Measurements from ENCODE around the gene SLC6A4.

The SLC6A4 gene

DNA sequence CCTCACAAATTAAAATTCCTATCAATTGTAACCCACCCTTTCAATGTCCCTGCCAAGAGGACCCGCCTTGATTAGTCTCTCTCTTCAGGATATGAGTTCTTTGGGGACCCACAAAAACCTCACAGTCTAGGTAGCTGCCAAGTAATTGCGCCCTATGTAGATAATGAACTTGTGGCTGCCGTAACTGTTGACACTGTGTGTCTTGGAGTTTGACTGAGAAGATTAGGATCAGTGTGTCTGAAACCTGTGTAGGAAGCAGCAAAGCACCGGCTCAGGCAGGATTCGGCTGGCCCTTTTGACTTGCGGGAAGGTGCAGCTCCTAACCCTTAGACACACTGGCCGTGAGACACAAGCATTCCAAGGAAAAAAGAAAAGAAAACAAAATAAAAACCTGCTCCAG, 17.8 kb upstream of the SLC6A4 start:
- H3K27me3 ChIP-seq (ENCODE audit: low read depth, low read length): no peaks in the 10 kb centered on the region
- no peaks in the 10 kb centered on the region for H3K9me3 ChIP-seq (ENCODE audit: control insufficient read depth in 1 of 2, low read length in 2 of 2)
- no peak overlapping the region for H3K4me3 ChIP-seq (ENCODE audit: low read depth in 1 of 2, low read length in 2 of 2)
- peaks cover 18 to 24% of the 10 kb centered on the region in 2 donors for H3K36me3 ChIP-seq (ENCODE audit: control insufficient read depth in 1 of 2, insufficient read depth in 2 of 2, low read length in 2 of 2)
- no peak overlapping the region for H3K27ac ChIP-seq (ENCODE audit: low read length)
- H3K4me1 ChIP-seq (ENCODE audit: control insufficient read depth in 1 of 2, insufficient read depth in 2 of 2, low read length in 2 of 2): no peaks in the 10 kb centered on the region

DNA sequence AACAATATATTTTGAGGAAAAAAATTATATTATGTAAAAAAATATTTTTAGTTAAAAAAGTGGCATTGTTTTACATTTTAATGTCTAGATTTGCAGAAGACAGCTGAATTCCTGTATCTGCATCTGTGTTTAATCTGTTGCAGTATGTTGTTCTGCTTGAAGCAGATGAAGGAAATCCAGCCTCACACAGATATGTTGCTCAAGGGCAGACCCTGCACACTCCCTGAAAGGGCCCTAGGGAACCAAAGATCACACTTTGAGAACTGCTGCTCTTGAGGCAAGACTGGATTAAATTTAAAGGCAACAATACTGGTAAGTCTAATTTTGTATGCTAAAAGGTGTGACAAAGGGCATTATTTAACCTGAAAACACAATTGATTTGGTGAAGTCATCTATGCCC, 16.4 kb upstream of the SLC6A4 start:
- Histone ChIP-seq H3K9me3 (ENCODE audit: control insufficient read depth in 1 of 2, low read length in 2 of 2) (no peaks in the 10 kb centered on the region), H3K36me3 (ENCODE audit: control insufficient read depth in 1 of 2, insufficient read depth in 2 of 2, low read length in 2 of 2) (peaks cover 24 to 25% of the 10 kb centered on the region in 2 donors), H3K4me3 (ENCODE audit: low read depth in 1 of 2, low read length in 2 of 2) (no peak overlapping the region), H3K27ac (ENCODE audit: low read length) (no peak overlapping the region), H3K27me3 (ENCODE audit: low read depth, low read length) (no peaks in the 10 kb centered on the region), H3K4me1 (ENCODE audit: control insufficient read depth in 1 of 2, insufficient read depth in 2 of 2, low read length in 2 of 2) (no peaks in the 10 kb centered on the region)

DNA sequence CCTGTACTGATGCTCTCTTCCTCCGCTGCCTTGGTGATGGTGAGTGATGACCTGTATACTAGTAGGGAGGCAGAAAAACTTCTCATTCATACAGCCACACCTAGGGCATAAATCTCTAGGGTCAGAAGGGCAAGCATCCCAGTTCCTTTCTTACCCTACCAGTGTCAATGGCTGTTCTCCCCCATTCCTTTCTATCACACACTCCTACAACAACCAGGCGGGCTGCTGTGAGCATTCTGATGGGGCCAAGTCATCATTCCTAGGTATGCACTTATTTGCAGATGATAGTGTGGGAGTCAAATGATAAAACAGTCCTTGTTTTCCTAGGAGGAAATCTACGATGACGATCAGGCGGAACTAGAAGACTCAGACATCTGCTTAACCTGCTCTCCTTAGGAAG, 14.0 kb upstream of the SLC6A4 start:
- Histone ChIP-seq H3K36me3 (ENCODE audit: control insufficient read depth in 1 of 2, insufficient read depth in 2 of 2, low read length in 2 of 2) (peaks cover 20 to 22% of the 10 kb centered on the region in 2 donors), H3K27me3 (ENCODE audit: low read depth, low read length) (no peaks in the 10 kb centered on the region), H3K9me3 (ENCODE audit: control insufficient read depth in 1 of 2, low read length in 2 of 2) (no peaks in the 10 kb centered on the region), H3K4me1 (ENCODE audit: control insufficient read depth in 1 of 2, insufficient read depth in 2 of 2, low read length in 2 of 2) (no peaks in the 10 kb centered on the region), H3K27ac (ENCODE audit: low read length) (no peak overlapping the region), H3K4me3 (ENCODE audit: low read depth in 1 of 2, low read length in 2 of 2) (no peak overlapping the region)

DNA sequence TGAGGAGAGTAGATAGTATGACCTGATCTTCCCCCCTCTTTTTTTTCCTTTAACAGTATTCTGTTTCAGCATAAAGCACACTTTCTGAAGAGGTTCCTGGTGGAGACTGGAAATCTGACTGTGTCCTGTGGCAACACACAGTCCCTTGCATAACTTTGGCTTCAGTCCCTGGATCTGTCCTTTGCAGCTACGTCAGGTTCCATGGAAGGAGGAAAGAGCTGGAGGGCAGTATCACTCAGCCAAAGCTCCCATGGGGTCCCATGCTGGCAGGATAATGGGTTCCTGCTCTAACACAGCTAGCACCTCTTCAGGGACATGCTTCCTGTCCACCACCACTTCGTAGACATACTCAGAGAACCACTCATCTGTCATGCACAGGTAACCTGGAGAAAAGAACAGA, 13.3 kb upstream of the SLC6A4 start:
- Histone ChIP-seq H3K36me3 (ENCODE audit: control insufficient read depth in 1 of 2, insufficient read depth in 2 of 2, low read length in 2 of 2) (peaks cover 20 to 22% of the 10 kb centered on the region in 2 donors), H3K4me1 (ENCODE audit: control insufficient read depth in 1 of 2, insufficient read depth in 2 of 2, low read length in 2 of 2) (no peaks in the 10 kb centered on the region), H3K27ac (ENCODE audit: low read length) (no peak overlapping the region)

GRCh38 chr17:30246460-30246859, 11.0 kb upstream of the SLC6A4 start:
- Histone ChIP-seq H3K27ac (ENCODE audit: low read length) (no peak overlapping the region), H3K36me3 (ENCODE audit: control insufficient read depth in 1 of 2, insufficient read depth in 2 of 2, low read length in 2 of 2) (peaks cover 20 to 22% of the 10 kb centered on the region in 2 donors), H3K4me1 (ENCODE audit: control insufficient read depth in 1 of 2, insufficient read depth in 2 of 2, low read length in 2 of 2) (no peaks in the 10 kb centered on the region), H3K9me3 (ENCODE audit: control insufficient read depth in 1 of 2, low read length in 2 of 2) (no peaks in the 10 kb centered on the region), H3K4me3 (ENCODE audit: low read depth in 1 of 2, low read length in 2 of 2) (no peak overlapping the region), H3K27me3 (ENCODE audit: low read depth, low read length) (no peaks in the 10 kb centered on the region)

More for the DNA sequence above, 13.3 kb upstream of the SLC6A4 start:
- no peaks in the 10 kb centered on the region for H3K27me3 ChIP-seq (ENCODE audit: low read depth, low read length)
- H3K4me3 ChIP-seq (ENCODE audit: low read depth in 1 of 2, low read length in 2 of 2): no peak overlapping the region
- no peaks in the 10 kb centered on the region for H3K9me3 ChIP-seq (ENCODE audit: control insufficient read depth in 1 of 2, low read length in 2 of 2)

GRCh38 chr17:30244853-30245385, 9.4 kb upstream of the SLC6A4 start:
- Histone ChIP-seq H3K4me3 (ENCODE audit: low read depth in 1 of 2, low read length in 2 of 2) (no peak overlapping the region), H3K27ac (ENCODE audit: low read length) (no peak overlapping the region), H3K36me3 (ENCODE audit: control insufficient read depth in 1 of 2, insufficient read depth in 2 of 2, low read length in 2 of 2) (peaks cover 20 to 22% of the 10 kb centered on the region in 2 donors), H3K4me1 (ENCODE audit: control insufficient read depth in 1 of 2, insufficient read depth in 2 of 2, low read length in 2 of 2) (no peaks in the 10 kb centered on the region), H3K9me3 (ENCODE audit: control insufficient read depth in 1 of 2, low read length in 2 of 2) (no peaks in the 10 kb centered on the region), H3K27me3 (ENCODE audit: low read depth, low read length) (no peaks in the 10 kb centered on the region)

GRCh38 chr17:30243568-30243967, 8.1 kb upstream of the SLC6A4 start:
- Histone ChIP-seq H3K9me3 (ENCODE audit: control insufficient read depth in 1 of 2, low read length in 2 of 2) (no peaks in the 10 kb centered on the region), H3K36me3 (ENCODE audit: control insufficient read depth in 1 of 2, insufficient read depth in 2 of 2, low read length in 2 of 2) (peaks cover 12 to 14% of the 10 kb centered on the region in 2 donors), H3K27ac (ENCODE audit: low read length) (no peak overlapping the region), H3K4me1 (ENCODE audit: control insufficient read depth in 1 of 2, insufficient read depth in 2 of 2, low read length in 2 of 2) (peaks cover 0 to 2% of the 10 kb centered on the region in 2 donors), H3K27me3 (ENCODE audit: low read depth, low read length) (peaks cover 5% of the 10 kb centered on the region), H3K4me3 (ENCODE audit: low read depth in 1 of 2, low read length in 2 of 2) (no peak overlapping the region)

- H3K36me3 ChIP-seq (ENCODE audit: control insufficient read depth in 1 of 2, insufficient read depth in 2 of 2, low read length in 2 of 2): peaks cover 7 to 11% of the 10 kb centered on the region in 2 donors
- H3K27ac ChIP-seq (ENCODE audit: low read length): no peak overlapping the region
- peaks cover 0 to 7% of the 10 kb centered on the region in 2 donors for H3K4me1 ChIP-seq (ENCODE audit: control insufficient read depth in 1 of 2, insufficient read depth in 2 of 2, low read length in 2 of 2)
- H3K9me3 ChIP-seq (ENCODE audit: control insufficient read depth in 1 of 2, low read length in 2 of 2): no peaks in the 10 kb centered on the region
- H3K27me3 ChIP-seq (ENCODE audit: low read depth, low read length): peaks cover 10% of the 10 kb centered on the region
- H3K4me3 ChIP-seq (ENCODE audit: low read depth in 1 of 2, low read length in 2 of 2): no peak overlapping the region
Measured at GRCh38 chr17:30243002-30243401, 7.5 kb upstream of the SLC6A4 start.

- no peaks in the 10 kb centered on the region for H3K36me3 ChIP-seq (ENCODE audit: control insufficient read depth in 1 of 2, insufficient read depth in 2 of 2, low read length in 2 of 2)
- no peak overlapping the region for H3K27ac ChIP-seq (ENCODE audit: low read length)
- H3K4me3 ChIP-seq (ENCODE audit: low read depth in 1 of 2, low read length in 2 of 2): no peak overlapping the region
- peaks cover 0 to 24% of the 10 kb centered on the region in 2 donors for H3K4me1 ChIP-seq (ENCODE audit: control insufficient read depth in 1 of 2, insufficient read depth in 2 of 2, low read length in 2 of 2)
- H3K27me3 ChIP-seq (ENCODE audit: low read depth, low read length): peaks cover 17% of the 10 kb centered on the region
- no peaks in the 10 kb centered on the region for H3K9me3 ChIP-seq (ENCODE audit: control insufficient read depth in 1 of 2, low read length in 2 of 2)
Measured at GRCh38 chr17:30241051-30241450, 5.6 kb upstream of the SLC6A4 start.

- Histone ChIP-seq H3K27me3 (ENCODE audit: low read depth, low read length) (peaks cover 23% of the 10 kb centered on the region), H3K27ac (ENCODE audit: low read length) (no peak overlapping the region), H3K4me3 (ENCODE audit: low read depth in 1 of 2, low read length in 2 of 2) (no peak overlapping the region), H3K36me3 (ENCODE audit: control insufficient read depth in 1 of 2, insufficient read depth in 2 of 2, low read length in 2 of 2) (no peaks in the 10 kb centered on the region), H3K4me1 (ENCODE audit: control insufficient read depth in 1 of 2, insufficient read depth in 2 of 2, low read length in 2 of 2) (peaks cover 0 to 33% of the 10 kb centered on the region in 2 donors), H3K9me3 (ENCODE audit: control insufficient read depth in 1 of 2, low read length in 2 of 2) (no peaks in the 10 kb centered on the region)
Measured at GRCh38 chr17:30240177-30240576, 4.7 kb upstream of the SLC6A4 start.

GRCh38 chr17:30239089-30239462, 3.6 kb upstream of the SLC6A4 start:
- H3K4me3 ChIP-seq (ENCODE audit: low read depth in 1 of 2, low read length in 2 of 2): no peak overlapping the region
- H3K27ac ChIP-seq (ENCODE audit: low read length): no peak overlapping the region
- peaks cover 0 to 36% of the 10 kb centered on the region in 2 donors for H3K4me1 ChIP-seq (ENCODE audit: control insufficient read depth in 1 of 2, insufficient read depth in 2 of 2, low read length in 2 of 2)
- H3K27me3 ChIP-seq (ENCODE audit: low read depth, low read length): peaks cover 26% of the 10 kb centered on the region
- H3K36me3 ChIP-seq (ENCODE audit: control insufficient read depth in 1 of 2, insufficient read depth in 2 of 2, low read length in 2 of 2): no peaks in the 10 kb centered on the region
- no peaks in the 10 kb centered on the region for H3K9me3 ChIP-seq (ENCODE audit: control insufficient read depth in 1 of 2, low read length in 2 of 2)

- peaks cover 26% of the 10 kb centered on the region for H3K27me3 ChIP-seq (ENCODE audit: low read depth, low read length)
- H3K4me1 ChIP-seq (ENCODE audit: control insufficient read depth in 1 of 2, insufficient read depth in 2 of 2, low read length in 2 of 2): peaks cover 0 to 36% of the 10 kb centered on the region in 2 donors
- no peak overlapping the region for H3K4me3 ChIP-seq (ENCODE audit: low read depth in 1 of 2, low read length in 2 of 2)
- H3K9me3 ChIP-seq (ENCODE audit: control insufficient read depth in 1 of 2, low read length in 2 of 2): no peaks in the 10 kb centered on the region
- no peak overlapping the region for H3K27ac ChIP-seq (ENCODE audit: low read length)
- H3K36me3 ChIP-seq (ENCODE audit: control insufficient read depth in 1 of 2, insufficient read depth in 2 of 2, low read length in 2 of 2): no peaks in the 10 kb centered on the region
Measured at GRCh38 chr17:30238387-30239088, 3.0 kb upstream of the SLC6A4 start.

Measured in muscle layer of duodenum (tissue), 2 donors.